HG02763 (cell line): ENCODE measurements around the gene DBF4.
A peak's percentile ranks its signal among the peaks of the same experiment; 100 is the strongest.
"Not testable (repeated sequence)": the region's sequence is repeated elsewhere in the genome, so short reads cannot be mapped to it uniquely, and the experiment has no call there.

ENCODE experiments used
- ATAC-seq: cut with Tn5 transposase; IDR thresholded peaks from one replicate; pipeline ENCODE4 v1.9.1; 2021; ENCODE audit warnings: mild to moderate bottlenecking, moderate library complexity; ENCODE audit not compliant: unreplicated experiment

Gene DBF4

DNA sequence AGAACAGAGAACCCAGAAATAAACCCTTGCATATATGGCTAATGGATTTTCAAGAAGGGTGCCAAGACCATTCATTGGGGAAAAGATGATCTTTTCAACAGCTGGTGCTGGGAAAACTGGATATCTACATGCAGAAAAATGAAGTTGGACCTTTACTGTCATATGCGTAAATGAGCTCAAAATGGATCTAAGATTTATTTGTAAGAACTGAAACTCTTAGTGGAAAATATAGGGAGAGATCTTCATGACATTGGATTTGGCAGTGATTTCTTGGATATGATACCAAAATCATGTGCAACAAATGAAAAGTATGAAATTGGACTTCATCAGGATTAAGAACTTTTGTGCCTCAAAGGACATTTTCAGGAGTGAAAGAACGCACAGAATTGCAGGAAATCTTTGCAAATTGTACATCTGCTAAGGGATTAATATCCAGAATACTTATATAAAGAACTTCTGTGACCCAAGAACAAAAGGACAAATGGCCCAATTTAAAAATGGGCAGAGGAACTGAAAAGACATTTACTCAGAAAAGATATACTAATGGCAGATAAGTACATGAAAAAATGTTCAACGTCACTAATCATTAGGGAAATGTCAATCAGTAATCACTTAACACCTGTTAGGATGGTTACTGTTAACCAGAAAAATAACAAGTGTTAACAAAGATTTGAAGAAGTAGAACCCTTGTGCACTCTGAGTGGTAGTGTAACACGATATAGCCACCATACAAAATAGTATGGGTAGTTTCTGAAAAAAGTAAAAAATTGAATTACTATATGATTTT, 6.1 kb downstream of the DBF4 start:
- ATAC-seq: no peak

DNA sequence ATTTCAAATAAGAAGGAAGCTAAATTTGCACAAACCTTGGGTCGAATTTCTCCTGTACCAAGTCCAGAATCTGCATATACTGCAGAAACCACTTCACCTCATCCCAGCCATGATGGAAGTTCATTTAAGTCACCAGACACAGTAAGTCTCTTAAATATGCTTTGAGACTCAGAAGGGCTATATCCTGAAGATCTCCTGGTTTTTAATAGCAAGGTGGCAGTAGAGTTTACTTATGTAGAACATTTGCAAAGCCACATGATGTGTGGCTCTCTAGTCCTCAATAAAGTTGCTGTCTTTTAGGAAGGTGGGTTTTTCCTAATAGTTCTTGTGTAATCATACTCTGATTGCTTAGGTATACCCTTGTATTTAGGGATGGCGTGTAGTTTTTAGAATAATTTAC, 8.7 kb downstream of the DBF4 start:
- ATAC-seq: no peak

DNA sequence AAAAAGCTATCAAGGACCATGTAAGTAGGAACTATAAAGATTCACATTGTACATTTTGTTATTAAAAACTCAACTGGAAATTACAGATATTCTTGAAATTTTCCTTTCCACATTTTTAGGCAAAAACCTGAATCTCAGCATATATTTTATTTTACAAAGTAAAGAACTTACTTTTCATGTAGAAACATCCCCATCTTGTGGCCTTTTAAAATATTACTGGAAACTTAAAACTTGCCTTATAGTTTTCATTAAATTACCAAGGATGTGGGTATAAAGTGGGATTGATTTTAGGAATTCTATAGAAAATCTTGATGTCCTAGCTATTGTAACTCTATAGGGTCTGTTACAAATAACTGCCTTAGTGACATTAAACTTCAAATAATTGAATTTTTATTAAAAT, 10.6 kb downstream of the DBF4 start:
- no peak for ATAC-seq

DNA sequence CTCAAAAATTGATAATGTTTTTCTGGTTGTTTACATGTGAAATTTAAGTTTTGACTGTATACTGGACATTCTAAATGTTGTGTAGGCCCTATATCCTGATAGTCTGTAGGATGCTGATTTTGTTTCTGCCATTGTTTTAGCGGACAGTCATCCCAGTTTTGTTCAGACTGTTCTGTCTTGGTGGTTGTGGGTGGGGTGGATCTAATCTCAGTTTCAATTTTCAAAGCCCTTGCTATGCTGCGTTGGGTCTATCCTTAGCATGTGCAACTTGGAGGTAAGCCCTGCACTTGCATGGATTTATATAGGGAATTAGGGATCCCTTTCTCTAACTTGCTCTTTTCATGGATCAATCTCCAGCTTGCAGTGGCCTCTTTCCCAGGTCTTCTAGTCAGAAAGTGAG, 19.1 kb downstream of the DBF4 start:
- ATAC-seq: no peak

DNA sequence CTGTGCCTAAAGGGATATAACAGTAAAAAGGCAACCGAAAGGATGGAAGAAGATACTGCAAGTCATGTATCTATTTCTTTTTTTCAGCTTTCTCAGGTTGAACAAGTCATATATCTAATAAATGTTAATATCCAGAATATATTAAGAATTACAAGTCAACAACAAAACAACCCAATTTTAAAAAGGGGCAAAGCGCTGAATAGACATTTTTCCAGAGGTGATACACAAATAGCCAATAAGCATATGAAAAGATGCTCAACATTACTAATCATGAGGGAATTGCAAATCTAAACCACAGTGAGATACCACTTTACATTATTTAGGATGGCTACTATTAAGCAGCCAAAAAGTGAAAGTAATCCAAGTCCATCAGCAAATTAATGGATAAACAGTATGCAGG, 23.0 kb downstream of the DBF4 start:
- no peak for ATAC-seq

DNA sequence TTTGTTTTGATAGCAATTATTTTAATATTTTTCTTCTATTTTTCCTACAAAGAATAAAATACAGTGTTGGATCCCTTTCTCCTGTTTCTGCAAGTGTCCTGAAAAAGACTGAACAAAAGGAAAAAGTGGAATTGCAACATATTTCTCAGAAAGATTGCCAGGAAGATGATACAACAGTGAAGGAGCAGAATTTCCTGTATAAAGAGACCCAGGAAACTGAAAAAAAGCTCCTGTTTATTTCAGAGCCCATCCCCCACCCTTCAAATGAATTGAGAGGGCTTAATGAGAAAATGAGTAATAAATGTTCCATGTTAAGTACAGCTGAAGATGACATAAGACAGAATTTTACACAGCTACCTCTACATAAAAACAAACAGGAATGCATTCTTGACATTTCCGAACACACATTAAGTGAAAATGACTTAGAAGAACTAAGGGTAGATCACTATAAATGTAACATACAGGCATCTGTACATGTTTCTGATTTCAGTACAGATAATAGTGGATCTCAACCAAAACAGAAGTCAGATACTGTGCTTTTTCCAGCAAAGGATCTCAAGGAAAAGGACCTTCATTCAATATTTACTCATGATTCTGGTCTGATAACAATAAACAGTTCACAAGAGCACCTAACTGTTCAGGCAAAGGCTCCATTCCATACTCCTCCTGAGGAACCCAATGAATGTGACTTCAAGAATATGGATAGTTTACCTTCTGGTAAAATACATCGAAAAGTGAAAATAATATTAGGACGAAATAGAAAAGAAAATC, 31.0 kb downstream of the DBF4 start:
- not testable (repeated sequence) for ATAC-seq

DNA sequence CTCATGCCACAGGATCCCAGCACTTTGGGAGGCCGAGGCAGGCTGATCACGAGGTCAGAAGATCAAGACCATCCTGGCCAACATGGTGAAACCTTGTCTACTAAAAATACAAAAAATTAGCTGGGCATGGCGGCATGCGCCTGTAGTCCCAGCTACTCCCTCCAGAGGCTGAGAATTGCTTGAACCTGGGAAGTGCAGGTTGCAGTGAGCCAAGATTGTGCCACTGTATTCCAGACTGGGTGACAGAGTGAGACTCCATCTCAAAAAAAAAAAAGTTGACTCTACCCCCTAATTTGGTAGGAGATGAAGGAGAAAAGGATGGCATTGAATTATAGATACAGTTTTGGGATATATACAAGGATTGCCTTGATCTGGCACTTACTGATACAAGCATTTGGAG, 32.5 kb downstream of the DBF4 start:
- ATAC-seq: not testable (repeated sequence)

DNA sequence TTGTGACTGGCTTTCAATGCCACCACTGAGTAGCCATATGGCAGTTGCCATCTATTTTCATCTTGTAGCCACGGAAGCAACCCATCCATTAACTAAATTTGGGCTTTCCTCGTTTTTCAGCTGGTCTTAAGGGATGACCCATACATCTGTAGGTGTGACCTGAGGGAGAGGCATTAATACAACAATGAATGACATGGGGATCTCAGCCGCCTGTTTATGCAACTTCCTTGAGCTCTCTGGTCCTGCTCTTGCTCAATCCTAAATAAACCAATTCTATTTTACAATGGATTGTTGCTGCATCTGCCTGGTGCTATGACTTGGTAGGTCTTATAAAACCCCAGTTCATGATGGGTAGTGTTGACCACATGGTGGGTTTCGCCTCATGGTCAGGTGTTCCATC, 35.8 kb downstream of the DBF4 start:
- no peak for ATAC-seq

DNA sequence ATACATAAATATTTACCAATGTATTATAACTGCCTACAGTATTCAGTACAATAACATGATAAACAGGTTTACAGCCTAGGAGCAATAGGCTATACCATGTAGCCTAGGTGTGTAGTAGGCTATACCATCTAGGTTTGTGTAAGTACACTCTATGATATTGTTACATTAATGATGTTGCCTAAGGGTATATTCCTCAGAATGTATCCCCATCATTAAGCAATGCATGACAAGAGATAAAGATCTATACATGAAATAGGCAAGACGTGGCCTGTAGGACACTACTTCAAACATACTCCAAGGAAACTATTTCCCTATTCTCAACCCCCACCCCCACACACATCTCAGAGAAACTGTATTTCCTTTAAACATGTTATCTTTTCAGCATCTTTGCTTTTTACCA, 42.4 kb downstream of the DBF4 start:
- no peak for ATAC-seq

DNA sequence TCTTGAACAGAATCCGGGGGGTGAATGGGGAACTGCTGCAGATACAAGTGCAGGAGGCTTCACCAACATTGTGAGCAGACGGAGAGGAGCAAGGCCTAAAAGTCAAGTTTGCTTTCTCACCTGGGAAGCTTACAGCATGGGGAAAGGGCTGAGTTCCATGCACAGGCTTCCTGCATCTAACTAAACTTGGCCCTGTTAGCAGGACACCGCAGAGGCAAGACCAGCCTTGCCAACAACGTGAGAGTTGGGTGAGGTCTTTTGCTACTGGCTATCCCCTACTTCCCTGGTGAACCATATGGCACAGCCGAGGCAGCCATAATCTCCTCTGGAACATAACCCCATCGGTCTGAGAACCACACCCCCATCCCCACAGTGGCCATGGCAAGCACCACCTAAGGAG, 43.6 kb downstream of the DBF4 start:
- no peak for ATAC-seq

DNA sequence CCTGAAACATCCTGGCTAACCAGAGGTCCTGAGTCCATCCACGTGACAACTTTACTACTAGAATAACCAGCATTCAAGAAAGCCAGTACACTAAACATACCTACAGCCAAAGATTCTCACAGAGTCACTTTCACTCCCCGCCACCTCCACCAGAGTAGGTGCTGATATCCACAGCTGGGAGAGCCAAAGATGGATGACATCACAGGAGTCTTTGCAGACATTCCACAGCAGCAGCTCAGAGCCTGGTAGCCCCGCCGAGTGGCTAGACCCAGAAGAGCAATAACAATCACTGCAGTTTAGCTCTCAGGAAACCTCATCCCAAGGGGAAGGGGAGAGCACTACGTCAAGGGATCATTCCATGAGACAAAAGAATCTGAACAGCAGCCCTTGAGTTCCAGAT, 44.3 kb downstream of the DBF4 start:
- no peak for ATAC-seq

DNA sequence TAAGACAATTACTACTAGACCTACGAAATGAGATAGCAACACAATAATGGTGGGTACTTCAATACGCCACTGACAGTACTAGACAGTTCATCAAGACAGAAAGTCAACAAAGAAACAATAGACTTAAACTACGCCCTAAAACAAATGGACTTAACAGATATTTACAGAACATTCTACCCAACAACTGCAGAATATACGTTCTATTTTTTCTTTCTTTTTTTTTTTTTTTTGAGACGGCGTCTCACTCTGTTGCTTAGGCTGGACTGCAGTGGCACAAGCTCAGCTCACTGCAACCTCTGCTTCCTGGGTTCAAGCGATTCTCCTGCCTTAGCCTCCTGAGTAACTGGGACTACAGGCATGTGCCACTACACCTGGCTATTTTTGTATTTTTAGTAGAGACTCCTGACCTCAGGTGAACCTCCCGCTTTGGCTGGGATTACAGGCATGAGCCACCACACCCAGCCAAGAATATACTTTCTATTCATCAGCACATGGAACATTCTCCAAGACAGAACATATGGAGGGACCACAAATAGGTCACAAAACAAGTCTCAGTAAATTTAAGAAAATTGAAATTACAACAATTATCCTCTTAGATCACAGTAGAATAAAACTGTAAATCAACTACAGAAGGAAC, 46.6 kb downstream of the DBF4 start:
- not testable (repeated sequence) for ATAC-seq

DNA sequence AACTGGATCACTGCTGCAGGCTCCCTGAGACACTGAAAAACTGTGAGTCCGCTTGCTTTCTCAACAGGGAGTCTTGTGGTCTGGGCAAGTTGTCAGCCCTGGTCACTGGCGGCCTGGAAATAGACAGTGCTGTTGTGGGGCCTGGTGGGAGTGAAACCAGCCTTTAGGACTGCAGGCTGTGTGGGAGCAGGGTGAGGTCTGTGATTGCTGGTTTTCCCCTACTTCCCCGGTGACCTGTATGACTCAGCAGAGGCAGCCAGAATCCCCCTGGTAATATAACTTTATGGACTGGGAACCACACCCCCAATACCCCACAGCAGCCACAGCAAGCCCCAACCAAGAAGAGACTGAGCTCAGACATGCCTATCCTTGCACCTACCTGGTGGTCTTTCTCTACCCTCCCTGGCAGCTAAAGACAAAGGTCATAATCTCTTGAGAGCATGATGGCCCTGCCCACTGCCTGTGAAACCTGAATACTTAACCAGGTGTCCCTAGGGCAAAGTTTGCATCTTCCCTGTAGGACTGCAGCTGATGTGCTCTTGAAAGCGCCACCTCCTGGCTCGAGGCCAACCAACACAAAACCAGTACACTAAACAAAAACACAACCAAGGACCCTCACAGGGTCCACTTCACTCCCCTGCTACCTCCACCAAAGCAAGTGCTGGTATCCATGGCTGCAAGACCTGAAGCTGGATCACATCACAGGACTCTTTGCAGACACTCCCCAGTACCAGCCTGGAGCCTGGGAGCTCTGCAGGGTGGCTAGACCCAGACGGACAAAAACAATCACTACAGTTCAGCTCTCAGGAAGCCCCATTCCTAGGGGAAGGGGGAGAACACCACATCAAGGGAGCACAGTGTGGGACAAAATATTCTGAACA, 50.5 kb downstream of the DBF4 start:
- ATAC-seq: peak; percentile 99

DNA sequence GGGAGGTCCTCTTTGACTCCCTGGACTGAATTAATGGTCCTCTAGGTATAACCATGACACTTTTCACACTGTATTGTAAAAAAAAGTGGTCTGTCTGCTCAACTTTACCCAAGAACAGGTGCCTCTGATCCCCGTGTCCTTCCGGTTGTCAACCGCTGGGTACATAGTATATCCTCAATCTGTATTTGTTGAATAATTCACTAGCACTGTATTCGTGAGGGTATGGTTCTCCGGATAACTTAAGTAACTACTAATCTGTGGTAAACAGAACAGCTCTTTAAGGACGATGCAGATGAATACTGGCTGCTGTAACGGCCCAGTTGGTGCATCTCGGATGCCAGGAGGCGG, 57.3 kb downstream of the DBF4 start:
- ATAC-seq: peak; percentile 12

DNA sequence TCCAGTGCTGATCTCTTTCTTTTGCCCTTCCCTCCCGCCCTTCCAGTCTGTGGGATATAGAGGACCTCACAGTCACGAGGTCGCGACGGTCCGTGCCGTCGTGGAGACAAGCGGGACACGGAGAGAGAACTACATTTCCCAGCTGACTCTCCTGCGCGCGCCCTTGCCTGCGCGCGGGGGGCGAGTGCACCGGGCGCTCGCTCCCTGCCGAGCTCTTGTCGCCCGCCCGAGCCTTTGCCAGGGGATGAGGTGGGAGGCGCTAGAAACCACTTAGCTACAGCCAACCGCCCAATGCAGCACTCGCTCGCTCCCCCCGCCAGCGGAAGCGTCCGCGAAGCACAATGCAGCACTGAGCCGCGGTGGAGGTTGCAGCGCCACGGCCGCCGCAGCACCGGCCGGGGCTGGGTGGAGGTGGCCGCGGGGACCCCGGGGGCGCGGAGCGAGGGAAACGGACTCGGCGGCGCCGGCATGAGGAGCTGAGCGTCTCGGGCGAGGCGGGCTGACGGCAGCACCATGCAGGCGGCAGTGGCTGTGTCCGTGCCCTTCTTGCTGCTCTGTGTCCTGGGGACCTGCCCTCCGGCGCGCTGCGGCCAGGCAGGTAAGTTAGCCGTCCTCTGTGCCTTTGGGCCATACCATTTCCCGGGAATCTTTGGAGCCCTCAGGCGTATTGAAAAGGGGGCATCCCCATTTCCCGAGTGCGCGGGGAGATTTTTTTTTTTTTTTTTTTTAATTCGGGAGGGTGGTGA, 57.8 kb downstream of the DBF4 start, which contains the start of gene ADAM22:
Gene ADAM22 (plus strand): TSS at position 299 of the 746 bp plus-strand sequence. CDS start 215 bp downstream, at position 514.
- peak; percentile 96 for ATAC-seq

DNA sequence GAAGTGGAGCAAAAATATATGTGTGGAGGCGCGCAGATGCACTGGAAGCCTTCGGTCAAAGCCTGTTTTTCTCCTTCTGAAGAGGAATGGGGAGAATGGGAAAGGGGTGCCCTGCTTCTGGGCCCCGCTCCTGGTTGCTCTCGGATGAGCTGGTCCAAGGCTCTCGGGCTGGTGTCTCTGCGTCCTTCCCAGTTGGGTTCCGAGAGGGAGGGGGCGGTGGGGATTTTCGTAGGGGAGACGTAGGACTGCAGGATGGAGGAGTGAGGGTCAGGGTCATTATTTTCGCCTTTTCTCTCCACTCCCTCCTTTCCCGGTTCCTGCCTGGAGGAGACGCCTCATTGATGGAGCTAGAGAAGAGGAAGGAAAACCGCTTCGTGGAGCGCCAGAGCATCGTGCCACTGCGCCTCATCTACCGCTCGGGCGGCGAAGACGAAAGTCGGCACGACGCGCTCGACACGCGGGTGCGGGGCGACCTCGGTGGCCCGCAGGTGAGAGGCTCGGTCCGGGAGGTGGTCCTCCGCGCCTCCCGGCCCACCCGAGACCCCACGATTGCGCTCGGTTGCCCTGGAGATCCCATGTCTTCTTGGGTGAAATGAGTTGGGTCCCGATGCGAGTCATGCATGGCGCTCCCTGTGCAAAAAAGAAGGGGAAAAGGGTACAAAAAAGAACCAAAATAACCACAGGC, 58.5 kb downstream of the DBF4 start:
- no peak for ATAC-seq

DNA sequence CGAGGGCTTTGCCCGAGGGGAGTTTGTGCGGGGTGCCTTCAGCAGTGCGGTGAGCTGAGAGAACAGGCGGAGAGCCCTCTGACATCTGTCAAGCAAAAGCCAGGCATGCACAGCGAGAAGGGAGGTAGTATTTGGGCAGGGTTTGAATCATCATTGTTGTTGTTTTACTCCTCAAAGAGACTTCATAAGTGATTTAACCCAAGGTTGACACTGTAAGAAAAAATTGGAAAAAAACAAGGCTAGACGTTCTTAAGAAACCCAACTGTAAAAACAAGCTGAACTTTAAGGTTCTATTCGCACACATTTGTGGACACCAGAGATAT, 59.1 kb downstream of the DBF4 start:
- no peak for ATAC-seq

DNA sequence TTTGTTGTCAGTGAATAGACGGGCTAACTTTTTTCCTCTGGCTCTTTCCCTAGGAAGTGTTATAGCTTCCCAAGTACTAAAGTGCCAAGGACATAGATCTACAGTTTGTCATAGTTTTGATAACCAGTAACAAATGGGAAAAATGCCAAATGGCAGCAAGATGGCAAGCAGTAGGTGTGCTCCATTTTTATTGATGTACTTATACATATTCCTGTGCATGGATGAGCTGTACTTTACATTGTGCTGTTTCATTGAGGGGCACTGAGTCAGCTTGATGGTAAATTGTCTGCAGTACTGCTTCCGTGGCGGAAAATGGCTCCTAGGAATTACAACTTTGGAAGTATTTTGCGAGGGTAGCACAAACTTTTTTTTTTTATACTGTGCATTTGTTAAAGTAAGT, 64.8 kb downstream of the DBF4 start:
- ATAC-seq: no peak

DNA sequence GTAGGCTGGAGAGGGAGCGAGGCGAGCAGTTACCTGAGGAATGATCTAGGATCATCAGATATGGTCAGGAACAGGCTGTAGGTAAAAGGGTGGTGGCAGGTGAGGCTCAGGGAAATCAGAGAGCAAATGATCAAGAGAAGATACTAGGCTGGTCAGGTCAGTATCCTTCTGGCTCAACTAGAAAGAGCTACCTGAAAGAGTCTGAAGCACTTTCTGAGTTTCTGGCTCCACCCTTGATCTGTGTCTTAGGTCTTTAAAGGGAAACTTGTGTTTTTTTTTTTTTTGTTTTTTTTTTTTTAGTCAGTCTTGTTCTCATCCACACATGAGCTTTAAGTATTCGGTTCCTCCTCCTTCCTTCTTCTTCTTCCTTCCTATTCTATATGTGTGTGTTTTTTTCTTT, 68.3 kb downstream of the DBF4 start:
- no peak for ATAC-seq

DNA sequence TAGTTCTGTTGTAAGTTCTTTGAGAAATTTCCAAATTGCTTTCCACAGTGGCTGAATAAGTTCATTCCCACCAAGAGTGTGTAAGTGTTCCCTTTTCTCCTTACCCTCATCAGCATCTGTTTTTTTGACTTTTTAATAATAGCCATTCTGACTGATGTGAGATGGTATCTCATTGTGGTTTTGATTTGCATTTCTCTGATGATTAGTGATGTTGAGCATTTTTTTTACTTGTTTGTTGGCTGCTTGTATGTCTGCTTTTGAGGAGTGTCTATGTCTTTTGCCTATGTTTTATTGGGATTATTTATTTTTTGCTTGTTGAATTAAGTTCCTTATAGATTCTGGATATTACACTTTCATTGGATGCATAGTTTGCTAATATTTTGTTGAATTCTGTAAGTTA, 69.6 kb downstream of the DBF4 start:
- not testable (repeated sequence) for ATAC-seq
